ENCODE measurements around the gene DTNA.

DNA sequence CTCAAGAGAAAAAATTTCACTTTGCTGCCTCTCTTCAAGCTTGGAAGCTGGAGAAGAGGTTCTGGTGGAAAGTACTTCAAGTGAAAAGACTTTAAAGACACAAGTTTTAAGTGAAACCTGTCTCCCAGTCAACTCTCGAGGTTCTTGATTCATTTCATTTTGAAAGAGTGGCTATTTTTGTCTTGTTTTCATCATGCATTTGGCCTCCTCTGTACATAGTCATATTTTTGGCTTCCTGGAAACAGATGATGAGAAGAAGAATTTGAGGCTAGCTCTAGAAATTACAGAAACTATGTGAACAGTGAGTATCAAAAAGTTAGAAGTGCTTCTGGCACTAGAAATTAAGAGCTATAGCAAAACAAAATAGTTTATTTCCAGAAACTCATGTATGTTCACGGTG, 124.8 kb downstream of the DTNA start:
- TF ChIP-seq, protein P1, sequence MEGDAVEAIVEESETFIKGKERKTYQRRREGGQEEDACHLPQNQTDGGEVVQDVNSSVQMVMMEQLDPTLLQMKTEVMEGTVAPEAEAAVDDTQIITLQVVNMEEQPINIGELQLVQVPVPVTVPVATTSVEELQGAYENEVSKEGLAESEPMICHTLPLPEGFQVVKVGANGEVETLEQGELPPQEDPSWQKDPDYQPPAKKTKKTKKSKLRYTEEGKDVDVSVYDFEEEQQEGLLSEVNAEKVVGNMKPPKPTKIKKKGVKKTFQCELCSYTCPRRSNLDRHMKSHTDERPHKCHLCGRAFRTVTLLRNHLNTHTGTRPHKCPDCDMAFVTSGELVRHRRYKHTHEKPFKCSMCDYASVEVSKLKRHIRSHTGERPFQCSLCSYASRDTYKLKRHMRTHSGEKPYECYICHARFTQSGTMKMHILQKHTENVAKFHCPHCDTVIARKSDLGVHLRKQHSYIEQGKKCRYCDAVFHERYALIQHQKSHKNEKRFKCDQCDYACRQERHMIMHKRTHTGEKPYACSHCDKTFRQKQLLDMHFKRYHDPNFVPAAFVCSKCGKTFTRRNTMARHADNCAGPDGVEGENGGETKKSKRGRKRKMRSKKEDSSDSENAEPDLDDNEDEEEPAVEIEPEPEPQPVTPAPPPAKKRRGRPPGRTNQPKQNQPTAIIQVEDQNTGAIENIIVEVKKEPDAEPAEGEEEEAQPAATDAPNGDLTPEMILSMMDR (optimal IDR thresholded peaks at IDR 0.05 in 1 of 3, IDR thresholded peaks at IDR 0.05 in 1 of 3, conservative IDR thresholded peaks at IDR 0.05 in 1 of 3; ENCODE audit: extremely low read depth in 1 of 3, insufficient read depth in 2 of 3, low read length in 3 of 3) = no peak
- TF ChIP-seq EZH2 (IDR thresholded peaks at IDR 0.05; ENCODE audit: low read length) = no peak
